ENCODE data around the gene CDH3. TPM values are rescaled to one million over a fixed set of nuclear protein-coding genes. Genes with fewer than 3 reads are reported as not detected.

CDH3 gene
- total and polyA plus RNA-seq, 2 experiments from 2014 or later = 78.0 to 210 TPM

GRCh38 chr16:68734782-68735181 lies 89.7 kb downstream of the CDH3 start:
- no peak for ATAC-seq
- H3K4me3 Mint-ChIP-seq = no peak overlapping the region

More at GRCh38 chr16:68734782-68735181, 89.7 kb downstream of the CDH3 start:
- Histone ChIP-seq H3K36me3 (ENCODE audit: insufficient read depth) (no peaks in the 10 kb centered on the region), H2AFZ (no peak overlapping the region), H3K79me2 (replicated peaks; ENCODE audit: insufficient read depth) (peaks cover 23% of the 10 kb centered on the region), H3K27me3 (ENCODE audit: insufficient read depth) (no peaks in the 10 kb centered on the region), H3K9me2 (ENCODE audit: insufficient read depth) (no peaks in the 10 kb centered on the region), H3K27ac (ENCODE audit: low read depth) (no peak overlapping the region), H3F3A (replicated peaks; ENCODE audit: low read depth) (peaks cover 12% of the 10 kb centered on the region), H3K4me3 (no peak overlapping the region), H3K4me1 (ENCODE audit: insufficient read depth) (peaks cover 22% of the 10 kb centered on the region), H3K4me2 (no peak overlapping the region), H4K20me1 (replicated peaks; ENCODE audit: insufficient read depth) (0 out of 2 replicates have a peak, but pooled peaks cover 2% of the 10 kb centered on the region)
- DNase-seq (ENCODE audit: low spot score) = no peak
- Mint-ChIP-seq H3K36me3 (ENCODE audit: low read depth) (peaks cover 4% of the 10 kb centered on the region), H3K9me3 (no peaks in the 10 kb centered on the region; the same call in 2 of the 3 replicates), H3K27ac (no peak overlapping the region), H3K4me1 (peaks cover 29% of the 10 kb centered on the region), H3K27me3 (ENCODE audit: insufficient read depth, low read depth, poor library complexity) (peaks cover 6% of the 10 kb centered on the region)
- TF ChIP-seq CREB1 (CRISPR knock-in tag; IDR thresholded peaks at IDR 0.05; ENCODE audit: low read depth) (no peak), EZH2 (IDR thresholded peaks at IDR 0.05; ENCODE audit: low read depth, unreplicated experiment) (no peak), EZH2phosphoT487 (IDR thresholded peaks at IDR 0.05; ENCODE audit: unreplicated experiment) (no peak), REST (IDR thresholded peaks at IDR 0.05; ENCODE audit: unreplicated experiment) (no peak), ZNF114 (CRISPR knock-in tag; IDR thresholded peaks at IDR 0.05) (no peak), POLR2AphosphoS5 (IDR thresholded peaks at IDR 0.05; ENCODE audit: low read depth) (no peak), STAT1 (IDR thresholded peaks at IDR 0.05; ENCODE audit: unreplicated experiment) (no peak), JUNB (IDR thresholded peaks at IDR 0.05; ENCODE audit: unreplicated experiment) (no peak), ZNF331 (CRISPR knock-in tag; IDR thresholded peaks at IDR 0.05; ENCODE audit: low read depth) (no peak), CTCF (conservative IDR thresholded peaks at IDR 0.05; ENCODE audit: low read depth in 2 of 2) (no peak)
- TF ChIP-seq, protein P1, sequence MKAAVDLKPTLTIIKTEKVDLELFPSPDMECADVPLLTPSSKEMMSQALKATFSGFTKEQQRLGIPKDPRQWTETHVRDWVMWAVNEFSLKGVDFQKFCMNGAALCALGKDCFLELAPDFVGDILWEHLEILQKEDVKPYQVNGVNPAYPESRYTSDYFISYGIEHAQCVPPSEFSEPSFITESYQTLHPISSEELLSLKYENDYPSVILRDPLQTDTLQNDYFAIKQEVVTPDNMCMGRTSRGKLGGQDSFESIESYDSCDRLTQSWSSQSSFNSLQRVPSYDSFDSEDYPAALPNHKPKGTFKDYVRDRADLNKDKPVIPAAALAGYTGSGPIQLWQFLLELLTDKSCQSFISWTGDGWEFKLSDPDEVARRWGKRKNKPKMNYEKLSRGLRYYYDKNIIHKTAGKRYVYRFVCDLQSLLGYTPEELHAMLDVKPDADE (IDR thresholded peaks at IDR 0.05) = no peak
- TF ChIP-seq, protein P2, sequence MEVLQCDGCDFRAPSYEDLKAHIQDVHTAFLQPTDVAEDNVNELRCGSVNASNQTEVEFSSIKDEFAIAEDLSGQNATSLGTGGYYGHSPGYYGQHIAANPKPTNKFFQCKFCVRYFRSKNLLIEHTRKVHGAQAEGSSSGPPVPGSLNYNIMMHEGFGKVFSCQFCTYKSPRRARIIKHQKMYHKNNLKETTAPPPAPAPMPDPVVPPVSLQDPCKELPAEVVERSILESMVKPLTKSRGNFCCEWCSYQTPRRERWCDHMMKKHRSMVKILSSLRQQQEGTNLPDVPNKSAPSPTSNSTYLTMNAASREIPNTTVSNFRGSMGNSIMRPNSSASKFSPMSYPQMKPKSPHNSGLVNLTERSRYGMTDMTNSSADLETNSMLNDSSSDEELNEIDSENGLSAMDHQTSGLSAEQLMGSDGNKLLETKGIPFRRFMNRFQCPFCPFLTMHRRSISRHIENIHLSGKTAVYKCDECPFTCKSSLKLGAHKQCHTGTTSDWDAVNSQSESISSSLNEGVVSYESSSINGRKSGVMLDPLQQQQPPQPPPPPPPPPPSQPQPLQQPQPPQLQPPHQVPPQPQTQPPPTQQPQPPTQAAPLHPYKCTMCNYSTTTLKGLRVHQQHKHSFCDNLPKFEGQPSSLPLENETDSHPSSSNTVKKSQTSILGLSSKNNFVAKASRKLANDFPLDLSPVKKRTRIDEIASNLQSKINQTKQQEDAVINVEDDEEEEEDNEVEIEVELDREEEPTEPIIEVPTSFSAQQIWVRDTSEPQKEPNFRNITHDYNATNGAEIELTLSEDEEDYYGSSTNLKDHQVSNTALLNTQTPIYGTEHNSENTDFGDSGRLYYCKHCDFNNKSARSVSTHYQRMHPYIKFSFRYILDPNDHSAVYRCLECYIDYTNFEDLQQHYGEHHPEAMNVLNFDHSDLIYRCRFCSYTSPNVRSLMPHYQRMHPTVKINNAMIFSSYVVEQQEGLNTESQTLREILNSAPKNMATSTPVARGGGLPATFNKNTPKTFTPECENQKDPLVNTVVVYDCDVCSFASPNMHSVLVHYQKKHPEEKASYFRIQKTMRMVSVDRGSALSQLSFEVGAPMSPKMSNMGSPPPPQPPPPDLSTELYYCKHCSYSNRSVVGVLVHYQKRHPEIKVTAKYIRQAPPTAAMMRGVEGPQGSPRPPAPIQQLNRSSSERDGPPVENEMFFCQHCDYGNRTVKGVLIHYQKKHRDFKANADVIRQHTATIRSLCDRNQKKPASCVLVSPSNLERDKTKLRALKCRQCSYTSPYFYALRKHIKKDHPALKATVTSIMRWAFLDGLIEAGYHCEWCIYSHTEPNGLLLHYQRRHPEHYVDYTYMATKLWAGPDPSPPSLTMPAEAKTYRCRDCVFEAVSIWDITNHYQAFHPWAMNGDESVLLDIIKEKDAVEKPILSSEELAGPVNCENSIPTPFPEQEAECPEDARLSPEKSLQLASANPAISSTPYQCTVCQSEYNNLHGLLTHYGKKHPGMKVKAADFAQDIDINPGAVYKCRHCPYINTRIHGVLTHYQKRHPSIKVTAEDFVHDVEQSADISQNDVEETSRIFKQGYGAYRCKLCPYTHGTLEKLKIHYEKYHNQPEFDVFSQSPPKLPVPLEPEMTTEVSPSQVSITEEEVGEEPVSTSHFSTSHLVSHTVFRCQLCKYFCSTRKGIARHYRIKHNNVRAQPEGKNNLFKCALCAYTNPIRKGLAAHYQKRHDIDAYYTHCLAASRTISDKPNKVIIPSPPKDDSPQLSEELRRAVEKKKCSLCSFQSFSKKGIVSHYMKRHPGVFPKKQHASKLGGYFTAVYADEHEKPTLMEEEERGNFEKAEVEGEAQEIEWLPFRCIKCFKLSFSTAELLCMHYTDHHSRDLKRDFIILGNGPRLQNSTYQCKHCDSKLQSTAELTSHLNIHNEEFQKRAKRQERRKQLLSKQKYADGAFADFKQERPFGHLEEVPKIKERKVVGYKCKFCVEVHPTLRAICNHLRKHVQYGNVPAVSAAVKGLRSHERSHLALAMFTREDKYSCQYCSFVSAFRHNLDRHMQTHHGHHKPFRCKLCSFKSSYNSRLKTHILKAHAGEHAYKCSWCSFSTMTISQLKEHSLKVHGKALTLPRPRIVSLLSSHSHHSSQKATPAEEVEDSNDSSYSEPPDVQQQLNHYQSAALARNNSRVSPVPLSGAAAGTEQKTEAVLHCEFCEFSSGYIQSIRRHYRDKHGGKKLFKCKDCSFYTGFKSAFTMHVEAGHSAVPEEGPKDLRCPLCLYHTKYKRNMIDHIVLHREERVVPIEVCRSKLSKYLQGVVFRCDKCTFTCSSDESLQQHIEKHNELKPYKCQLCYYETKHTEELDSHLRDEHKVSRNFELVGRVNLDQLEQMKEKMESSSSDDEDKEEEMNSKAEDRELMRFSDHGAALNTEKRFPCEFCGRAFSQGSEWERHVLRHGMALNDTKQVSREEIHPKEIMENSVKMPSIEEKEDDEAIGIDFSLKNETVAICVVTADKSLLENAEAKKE (CRISPR knock-in tag; IDR thresholded peaks at IDR 0.05) = no peak

All from GM23338 (cell line).